CD1c-positive myeloid dendritic cell (primary cell): Measurements from ENCODE around the gene ANKRD11.
"Not testable (repeated sequence)": the region's sequence is repeated elsewhere in the genome, so short reads cannot be mapped to it uniquely, and the experiment has no call there.

Experiments
- DNase-seq: peaks from one replicate; pipeline ENCODE4 v3.0.0-alpha.2; 2016; ENCODE audit errors: extremely low spot score

Gene ANKRD11

DNA sequence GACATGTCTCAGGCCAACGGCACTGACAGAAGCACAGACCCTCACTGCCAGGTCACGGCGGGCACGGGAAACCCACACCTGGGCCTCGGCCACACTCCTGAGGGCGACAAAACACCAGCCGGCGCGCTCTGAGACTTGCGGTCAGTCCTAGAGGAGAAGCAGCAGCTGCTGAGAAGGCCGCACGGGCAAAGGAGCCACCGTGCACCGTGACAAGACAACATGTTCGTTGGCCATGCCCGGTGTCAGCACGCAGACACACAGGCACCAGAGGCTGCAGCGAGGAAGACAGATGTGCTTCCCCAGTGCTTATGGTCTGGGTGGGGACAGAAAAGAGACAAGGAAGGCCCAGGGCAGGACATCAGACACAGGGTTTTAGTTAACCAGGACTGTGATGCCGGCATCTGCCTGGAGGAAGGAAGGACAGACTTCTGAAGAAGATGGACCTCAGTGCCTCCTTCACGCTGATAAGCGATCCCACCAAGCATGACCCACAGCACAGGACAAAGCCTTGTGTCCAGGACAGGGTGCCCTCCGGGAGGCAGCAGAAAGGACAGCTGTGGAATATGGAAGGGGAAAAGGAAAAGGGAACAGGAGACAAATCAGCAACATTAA lies 84.0 kb downstream of the ANKRD11 start:
- DNase-seq = no peak

DNA sequence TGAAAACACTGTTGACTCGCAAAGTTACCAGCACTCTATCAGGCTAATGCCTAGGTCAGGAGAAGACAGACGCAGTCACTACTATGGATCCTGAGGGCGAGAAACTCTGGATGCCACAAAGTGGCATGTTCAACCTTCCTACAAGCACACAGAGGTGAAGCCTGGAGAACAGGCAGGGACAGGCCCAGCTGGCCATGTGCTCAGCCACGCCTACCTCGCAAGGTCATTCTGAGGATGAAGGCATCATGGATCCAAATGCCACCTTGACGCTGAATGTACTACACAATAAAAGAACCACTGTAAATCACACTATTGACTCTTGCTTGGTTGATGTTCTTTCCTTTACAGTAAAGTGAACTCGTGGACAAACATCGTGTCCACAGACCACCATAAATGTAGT lies 85.8 kb downstream of the ANKRD11 start:
- DNase-seq = no peak

DNA sequence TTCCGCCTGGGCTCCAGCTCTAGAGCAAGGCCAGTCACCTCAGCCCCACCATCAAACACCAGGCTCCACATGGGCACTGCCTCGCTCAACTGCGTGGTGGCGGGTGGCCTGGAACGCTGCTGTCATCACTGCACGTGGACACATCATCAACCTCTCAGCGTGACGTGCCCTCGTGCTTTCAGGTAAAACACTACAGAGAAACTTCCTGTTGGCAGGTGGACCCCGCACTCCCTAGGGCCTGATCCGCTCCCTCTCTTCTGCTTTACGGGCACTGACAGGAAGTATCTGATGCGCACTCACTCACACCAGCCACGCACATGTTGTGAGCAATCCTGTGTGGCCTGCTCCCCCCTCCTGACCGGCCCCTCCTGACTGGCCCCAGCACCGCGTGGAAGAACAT lies 87.4 kb downstream of the ANKRD11 start:
- no peak for DNase-seq

DNA sequence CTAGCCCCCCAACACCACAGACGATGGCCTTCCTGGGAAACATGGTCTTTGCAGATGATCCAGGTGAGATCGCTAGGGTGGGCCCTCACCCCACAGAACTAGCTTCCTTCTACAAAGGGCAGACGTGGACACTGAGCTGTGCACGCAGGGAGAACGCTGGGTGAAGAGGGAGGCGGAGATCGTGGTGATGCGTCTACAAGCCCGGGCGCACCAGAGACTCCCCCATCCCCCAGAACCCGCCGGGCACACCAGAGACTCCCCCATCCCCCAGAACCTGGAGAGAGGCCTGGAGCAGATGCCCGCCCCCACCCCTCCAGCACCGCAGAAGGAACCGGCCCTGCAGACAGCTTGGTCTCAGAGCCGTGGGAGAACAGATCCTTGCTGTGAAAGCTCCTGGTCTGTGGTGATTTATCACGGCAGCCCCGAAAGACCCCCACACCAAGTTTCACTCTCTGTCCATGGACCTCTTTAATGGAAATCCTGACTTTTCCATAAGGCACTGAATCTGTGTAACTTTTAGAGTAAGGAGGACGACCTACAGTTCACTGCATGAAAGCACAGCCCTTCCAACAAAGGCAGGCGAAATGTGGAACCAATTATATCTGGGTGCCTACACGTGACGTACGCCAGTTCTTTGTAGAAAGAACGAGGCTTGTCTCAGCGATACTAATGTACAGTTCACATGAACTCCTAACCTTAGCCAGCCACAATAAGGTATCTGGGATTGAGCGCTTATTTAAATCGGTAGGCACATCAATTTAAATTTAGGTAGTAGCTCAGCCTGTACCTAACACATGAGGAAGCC lies 88.5 kb downstream of the ANKRD11 start:
- no peak for DNase-seq

DNA sequence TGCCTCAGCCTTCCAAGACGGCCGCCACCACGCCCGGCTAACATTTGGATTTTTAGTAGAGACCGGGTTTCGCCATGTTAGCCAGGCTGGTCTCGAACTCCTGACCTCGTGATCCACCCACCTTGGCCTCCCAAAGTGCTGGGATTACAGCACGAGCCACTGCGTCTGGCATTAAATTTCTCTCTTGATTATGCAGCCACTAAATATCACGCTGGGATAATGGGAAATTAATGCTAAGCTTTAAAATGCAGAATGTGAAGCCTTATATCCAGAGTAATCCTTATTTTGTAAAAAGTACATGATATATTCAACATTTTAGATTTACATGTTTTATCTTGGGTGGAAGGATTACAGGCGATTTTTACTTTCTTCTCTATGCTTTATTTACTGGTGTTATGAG lies 89.2 kb downstream of the ANKRD11 start:
- DNase-seq = no peak

DNA sequence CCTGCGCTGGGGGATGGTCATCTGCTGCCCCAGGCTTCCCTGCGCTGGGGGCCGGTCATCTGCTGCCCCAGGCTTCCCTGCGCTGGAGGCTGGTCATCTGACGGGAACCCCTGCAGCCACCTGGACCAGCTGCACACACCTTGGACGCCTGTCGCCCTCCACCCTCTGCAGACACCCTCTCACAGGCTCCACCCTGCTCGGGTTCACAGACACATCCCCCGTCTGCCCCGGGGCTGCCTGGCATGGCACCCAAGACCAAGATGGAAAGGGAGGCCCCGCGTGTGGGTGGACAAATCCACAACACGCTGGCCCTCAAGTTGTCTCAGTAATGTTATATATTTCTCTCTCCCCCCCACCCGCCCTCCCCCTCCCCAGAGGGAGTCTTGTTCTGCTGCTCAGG lies 89.6 kb downstream of the ANKRD11 start:
- no peak for DNase-seq

DNA sequence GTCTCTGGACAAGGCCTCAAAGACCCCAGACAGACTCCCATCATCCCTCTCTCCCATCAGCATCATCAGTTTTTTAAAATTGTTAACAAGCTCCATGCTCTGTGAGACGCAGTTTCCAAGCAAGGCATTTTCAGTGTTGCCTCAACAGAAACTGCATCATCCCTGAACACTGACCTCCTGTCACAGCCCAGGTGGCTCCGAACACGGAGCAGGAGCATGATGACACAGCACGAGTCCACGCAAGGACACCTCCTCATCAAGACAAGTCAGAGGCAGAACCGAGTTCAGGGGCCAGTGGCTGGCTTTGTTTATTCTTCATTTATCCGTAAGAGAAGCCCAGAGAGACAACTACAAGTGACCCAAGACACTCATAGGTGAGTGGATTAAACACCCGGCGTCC lies 91.4 kb downstream of the ANKRD11 start:
- no peak for DNase-seq

DNA sequence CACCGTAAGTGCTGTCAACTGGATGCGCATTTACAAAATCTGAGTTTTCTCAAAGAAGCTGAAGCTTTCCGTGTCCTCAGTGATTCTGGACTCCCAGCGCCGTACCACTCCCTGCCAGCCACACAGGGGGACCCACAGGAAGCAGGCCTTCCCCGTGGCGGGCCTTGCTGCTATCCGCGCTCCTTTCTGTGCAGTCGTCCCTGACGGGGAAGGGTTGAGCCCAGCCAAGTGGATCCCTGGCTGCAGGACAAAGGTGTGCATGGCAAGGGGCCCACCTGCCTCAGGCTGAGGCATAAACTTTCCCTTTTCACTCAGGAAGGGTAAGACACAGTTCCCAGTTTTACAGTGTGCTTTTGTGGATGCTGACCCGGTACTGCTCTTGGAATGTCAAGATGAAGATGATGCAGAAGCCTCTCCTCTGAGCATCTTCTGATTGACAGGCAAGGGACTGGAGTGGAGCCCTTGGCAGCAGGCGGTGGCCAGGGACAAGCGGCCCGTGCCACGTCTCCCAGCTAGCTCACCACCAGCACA lies 93.0 kb downstream of the ANKRD11 start:
- no peak for DNase-seq

DNA sequence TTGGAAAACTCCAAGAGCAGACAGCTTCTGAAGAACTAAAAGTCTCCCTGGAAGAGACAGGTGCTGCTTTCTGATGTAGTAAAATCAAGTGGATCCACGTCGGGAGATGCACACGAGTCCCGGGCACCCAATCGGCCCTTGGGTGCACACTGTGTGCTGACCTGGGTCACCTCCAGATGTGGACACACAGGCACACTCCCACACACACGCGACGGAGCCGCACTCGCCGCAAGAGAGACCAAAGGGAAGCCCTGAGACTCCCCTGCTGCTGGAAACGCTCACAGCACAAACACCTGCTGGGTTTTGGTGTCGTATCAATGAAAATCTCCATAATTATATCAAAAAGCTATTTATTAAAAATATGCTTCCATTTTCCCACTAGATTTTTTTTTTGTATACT lies 94.2 kb downstream of the ANKRD11 start:
- no peak for DNase-seq

DNA sequence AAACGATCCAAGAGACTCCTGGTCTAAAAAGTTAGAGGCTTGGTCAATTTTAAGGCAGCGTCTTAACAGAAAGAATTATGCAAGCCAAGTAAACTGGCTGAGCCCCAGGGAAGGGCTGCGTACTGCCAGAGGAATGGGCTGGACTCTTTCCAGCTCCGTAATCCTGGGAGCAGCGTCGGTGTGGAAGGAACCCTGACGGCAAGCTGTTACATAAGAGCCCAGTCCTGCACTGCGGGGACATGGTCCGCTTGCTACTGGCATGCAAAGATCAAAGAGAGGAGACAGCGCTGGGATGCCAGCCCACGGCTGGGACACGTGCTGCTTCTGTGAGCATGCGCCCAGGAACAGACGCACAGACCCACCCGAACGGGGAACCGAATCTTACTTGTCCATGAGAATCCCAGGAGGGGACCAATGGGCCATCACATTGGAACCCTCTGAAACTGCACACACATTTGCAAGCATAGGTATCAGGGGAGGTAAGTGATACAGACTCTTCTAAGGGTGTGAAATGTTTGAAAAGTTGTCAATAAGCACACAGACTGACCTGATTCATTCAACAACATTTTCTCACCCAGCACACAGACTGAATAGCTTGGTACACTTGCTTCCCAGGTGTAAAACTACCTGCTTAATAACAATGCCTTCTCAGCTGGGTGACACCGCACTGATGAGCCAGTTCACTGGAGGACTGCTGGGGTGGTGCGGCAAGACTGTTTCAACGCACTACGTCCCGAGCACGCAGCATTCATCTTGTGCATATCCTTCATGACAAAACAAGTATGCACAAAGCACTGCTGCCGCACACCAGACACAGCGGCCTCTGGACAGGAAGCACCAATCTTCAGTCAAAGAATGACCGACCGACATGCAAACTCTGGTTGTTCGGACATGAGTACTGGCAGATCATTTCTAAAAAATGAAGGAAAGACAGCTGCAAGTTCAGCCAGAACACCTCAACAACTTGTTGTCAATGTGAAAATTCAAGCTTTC lies 94.9 kb downstream of the ANKRD11 start:
- DNase-seq = no peak

DNA sequence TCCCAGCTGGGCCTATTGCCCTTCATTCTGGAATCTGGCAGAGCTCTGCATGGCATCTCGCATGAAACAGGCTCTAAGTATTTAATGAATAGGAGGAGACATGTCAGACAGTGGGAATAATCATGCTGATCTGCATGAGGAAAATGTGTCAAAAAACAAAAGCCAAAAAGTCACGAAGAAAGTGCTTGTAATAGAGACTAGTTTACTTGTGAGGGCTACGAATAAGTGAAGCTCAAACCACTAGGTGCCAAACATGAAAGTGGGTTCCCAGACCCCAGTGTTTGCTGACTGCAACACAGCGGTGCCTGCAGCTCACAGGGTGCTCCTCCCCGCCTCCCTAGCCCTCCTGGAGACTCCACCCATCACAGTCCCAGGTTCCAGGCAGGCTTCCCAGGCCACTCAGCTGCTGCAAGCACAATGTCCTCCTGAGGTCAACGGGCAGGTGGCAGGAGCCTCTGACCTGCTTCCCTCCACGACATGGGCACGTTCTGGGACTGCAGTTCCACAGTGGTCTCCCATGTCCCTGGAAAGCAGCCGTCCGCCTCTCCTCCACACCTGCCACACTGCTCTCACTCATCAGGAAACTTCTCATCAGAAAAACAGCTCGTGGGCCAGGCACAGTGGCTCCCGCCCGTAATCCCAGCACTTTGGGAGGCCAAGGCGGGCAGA lies 96.5 kb downstream of the ANKRD11 start:
- no peak for DNase-seq

DNA sequence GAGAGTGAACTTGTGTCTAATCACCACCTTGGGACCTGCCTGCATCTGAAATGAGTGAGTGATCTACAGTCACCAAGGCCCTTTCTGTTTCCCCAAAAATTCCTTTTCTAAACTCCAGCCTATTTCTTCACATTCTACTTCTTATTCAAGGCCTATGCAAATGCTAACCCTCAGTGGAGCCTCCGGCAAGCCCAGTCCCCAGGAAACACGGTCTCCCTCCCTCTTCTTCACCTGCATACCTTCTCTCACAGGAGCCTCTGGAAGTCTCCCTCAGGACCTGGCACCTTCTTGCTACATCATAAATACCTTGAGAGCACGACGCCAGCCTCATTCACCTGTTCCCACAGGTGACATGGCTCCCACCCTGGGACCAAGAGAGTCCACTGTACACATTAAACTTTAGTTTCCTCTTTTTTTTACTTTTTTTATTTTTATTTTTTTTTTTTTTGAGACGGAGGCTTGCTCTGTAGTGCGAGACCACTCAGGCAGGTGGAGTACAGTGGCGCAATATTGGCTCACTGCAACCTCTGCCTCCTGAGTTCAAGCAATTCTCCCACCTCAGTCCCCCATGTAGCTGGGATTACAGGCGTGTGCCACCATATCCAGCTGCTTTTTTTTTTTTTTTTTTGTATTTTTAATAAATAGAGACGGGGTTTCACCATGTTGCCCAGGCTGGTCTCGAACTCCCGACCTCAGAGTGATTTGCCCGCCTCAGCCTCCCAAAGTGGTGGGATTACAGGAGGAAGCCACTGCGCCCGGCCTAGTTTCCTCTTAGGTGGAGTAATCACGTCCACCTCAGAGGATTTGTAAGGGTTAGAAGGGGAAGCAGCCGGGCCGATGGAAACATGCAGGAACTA lies 97.3 kb downstream of the ANKRD11 start:
- peak; percentile 48 for DNase-seq

DNA sequence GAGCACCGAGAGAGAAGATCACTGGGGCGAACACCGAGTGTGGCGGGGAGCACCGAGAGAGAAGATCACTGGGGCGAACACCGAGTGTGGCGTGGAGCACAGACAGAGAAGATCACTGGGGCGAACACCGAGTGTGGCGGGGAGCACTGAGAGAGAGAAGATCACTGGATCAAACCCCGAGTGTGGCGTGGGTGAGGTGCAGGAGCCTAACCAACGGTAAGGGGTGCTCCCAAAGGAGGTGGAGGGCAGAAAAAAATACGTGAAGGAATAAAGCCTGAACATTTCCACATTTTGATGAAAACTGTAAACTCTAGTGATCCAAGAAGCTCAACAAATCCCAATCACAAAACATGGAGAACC lies 100.2 kb downstream of the ANKRD11 start:
- DNase-seq = not testable (repeated sequence)

DNA sequence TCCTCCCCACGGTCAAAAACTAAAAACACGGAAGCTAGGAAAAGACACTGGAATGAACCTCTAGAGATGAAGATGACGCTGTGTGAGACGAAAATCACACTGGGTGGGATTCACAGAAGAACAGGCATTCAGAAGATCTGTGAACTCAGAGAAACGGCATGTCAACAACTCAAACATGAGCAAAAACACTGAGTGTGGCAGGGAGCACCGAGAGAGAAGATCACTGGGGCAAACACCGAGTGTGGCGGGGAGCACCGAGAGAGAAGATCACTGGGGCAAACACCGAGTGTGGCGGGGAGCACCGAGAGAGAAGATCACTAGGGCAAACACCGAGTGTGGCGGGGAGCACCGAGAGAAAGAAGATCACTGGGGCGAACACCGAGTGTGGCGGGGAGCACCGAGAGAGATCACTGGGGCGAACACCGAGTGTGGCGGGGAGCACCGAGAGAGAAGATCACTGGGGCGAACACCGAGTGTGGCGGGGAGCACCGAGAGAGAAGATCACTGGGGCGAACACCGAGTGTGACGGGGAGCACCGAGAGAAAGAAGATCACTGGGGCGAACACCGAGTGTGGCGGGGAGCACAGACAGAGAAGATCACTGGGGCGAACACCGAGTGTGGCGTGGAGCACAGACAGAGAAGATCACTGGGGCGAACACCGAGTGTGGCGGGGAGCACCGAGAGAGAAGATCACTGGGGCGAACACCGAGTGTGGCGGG lies 100.7 kb downstream of the ANKRD11 start:
- not testable (repeated sequence) for DNase-seq

DNA sequence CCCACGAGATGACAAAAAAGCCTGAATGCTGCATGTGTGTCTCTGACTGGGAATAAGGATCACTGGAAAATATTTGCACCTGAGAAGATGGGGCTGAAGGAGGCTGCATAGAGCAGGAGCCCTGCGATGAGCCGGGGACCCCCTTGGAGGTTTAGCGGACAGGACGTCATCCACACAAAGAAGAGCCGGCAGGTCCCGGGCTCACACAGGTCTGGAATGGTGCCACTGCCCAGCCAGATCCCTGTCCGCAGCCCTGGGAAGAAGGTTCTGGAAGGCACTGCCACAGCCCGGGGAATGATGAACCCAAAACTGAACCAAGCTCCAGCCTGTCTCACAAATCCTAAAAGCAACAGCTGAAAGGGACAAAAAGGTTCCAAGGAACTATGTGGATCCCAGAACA lies 101.8 kb downstream of the ANKRD11 start:
- DNase-seq = no peak

DNA sequence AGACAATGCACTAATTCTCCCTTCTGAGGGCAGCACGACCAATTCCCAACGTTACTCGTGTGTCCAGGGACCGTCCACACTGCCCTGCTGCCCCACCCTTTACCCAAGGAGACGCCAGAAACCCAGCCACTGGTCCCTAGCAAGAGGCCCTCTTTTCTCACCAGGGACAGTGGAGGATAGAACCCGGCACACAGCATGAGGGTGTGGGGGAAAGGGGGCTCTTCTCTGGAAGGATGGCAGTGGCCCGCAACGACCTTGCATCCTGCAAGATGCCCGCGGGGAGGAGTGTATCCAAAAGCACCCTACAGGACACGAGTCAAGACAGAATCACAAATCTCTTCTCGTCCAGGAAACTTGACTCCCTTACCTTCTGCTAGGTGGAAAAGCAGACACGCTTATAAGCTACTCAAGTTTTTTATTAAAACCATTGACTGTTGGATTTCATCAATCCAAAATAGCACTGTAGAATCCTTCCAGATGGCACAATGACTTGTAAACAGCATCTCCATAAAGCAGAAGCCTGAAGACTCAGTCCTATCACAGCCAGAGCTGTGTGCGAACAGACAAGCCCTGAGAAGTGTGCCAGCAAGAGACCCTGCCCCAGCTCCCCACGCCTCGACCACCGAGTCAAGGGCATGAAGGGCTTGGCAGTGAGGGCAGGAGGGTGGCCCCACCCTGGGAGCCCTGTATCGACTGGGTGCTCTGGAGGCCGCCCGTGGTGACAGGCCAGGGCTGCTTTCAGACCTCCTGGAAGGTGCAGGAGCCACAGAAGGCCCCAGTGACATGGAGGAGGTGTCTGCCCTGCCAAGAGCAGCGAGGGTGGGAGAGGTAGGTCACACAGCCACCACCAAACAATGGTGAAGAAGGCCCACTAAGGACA lies 103.8 kb downstream of the ANKRD11 start:
- no peak for DNase-seq

DNA sequence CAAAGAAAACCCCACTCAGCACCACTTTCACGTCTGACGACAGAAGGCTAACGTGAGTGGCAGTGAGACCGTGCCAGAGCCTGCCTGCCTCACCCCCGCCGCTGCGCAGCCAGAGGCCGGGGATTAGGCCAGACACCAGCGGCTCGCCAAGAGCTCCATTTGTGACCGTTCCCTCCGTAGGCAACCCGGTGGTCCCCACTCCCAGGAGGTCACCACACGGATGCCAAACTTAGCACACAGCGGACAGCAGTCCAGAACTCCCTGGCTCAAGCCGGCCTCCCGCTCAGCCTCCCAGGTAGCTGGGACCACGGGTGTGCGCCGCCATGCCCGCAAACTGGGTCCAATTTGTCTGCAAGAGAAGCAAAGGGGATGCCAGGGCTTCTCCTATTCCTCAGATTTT lies 104.6 kb downstream of the ANKRD11 start:
- no peak for DNase-seq

DNA sequence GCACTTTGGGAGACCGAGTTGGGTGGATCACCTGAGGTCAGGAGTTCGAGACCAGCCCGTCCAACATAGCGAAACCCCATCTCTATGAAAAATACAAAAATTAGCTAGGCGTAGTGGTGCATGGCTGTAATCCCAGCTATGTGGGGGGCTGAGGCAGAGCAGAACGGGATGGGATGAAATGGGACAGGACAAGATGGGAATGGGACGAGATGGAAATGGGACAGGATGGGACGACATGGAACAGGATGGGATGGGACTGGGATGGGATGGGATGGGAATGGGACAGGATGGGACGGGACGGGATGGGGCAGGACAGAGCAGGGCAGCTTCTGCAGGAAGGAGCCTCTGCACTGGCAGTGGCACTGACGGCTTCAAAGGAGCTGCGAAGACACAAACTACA lies 106.1 kb downstream of the ANKRD11 start:
- no peak for DNase-seq
